ENCODE results near the gene UBE2QL1.

The UBE2QL1 gene

GRCh38 chr5:6439588-6440550 lies 8.8 kb upstream of the UBE2QL1 start:
- peaks cover 23% of the 10 kb centered on the region for H3K27me3 Mint-ChIP-seq (ENCODE audit: low read depth)
- H3K9me3 Mint-ChIP-seq: peaks cover 3% of the 10 kb centered on the region
- H3K4me3 Mint-ChIP-seq: no peak overlapping the region
- no peak overlapping the region for H3K27ac Mint-ChIP-seq
- H3K4me1 Mint-ChIP-seq (ENCODE audit: low read depth): no peaks in the 10 kb centered on the region
- DNase-seq (ENCODE audit: low spot score): no peak
- no peaks in the 10 kb centered on the region for H3K36me3 Mint-ChIP-seq (ENCODE audit: low read depth)

DNA sequence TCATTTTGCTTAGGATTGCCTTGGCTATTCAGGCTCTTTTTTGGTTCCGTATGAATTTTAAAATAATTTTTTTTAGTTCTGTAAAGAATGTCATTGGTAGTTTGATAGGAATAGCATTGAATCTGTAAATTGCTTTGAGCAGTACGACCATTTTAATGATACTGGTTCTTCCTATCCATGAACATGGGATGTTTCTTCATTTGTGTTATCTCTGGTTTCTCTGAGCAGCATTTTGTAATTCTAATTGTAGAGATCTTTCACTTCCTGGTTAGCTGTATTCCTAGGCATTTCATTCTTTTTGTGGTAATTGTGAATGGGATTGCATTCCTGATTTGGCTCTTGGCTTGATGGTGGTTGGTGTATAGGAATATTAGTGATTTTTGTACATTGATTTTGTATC lies 6.3 kb upstream of the UBE2QL1 start:
- Mint-ChIP-seq H3K4me3 (no peak overlapping the region), H3K36me3 (ENCODE audit: low read depth) (no peaks in the 10 kb centered on the region), H3K27ac (no peak overlapping the region), H3K27me3 (ENCODE audit: low read depth) (peaks cover 20% of the 10 kb centered on the region), H3K9me3 (peaks cover 3% of the 10 kb centered on the region), H3K4me1 (ENCODE audit: low read depth) (no peaks in the 10 kb centered on the region)
- DNase-seq (ENCODE audit: low spot score): no peak

- no peak for DNase-seq (ENCODE audit: low spot score)
- no peaks in the 10 kb centered on the region for H3K4me1 Mint-ChIP-seq (ENCODE audit: low read depth)
- H3K27me3 Mint-ChIP-seq (ENCODE audit: low read depth): peaks cover 18% of the 10 kb centered on the region
- H3K27ac Mint-ChIP-seq: no peak overlapping the region
- H3K36me3 Mint-ChIP-seq (ENCODE audit: low read depth): no peaks in the 10 kb centered on the region
- no peak overlapping the region for H3K4me3 Mint-ChIP-seq
- H3K9me3 Mint-ChIP-seq: peaks cover 3% of the 10 kb centered on the region
Measured at GRCh38 chr5:6443326-6443725, 5.3 kb upstream of the UBE2QL1 start.

DNA sequence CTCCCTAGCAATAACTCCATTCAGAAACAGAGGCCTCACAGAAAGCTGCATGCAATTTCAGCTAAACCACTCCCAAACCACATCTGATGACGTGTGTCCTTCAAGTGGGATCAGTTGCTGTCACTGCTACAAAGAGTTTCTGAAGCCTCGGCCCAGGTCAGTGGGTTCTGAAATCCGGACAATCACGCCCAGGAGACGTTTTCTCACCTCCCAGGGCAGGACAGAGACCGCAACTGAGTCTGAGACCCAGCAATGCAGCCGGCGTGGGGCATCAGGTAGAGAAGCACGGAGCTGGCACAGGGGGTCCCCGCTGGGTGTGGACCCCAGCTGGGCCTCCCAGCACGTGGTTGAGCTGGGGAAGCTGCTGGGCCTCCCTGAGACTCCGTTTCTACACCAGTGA lies 2.6 kb upstream of the UBE2QL1 start:
- Mint-ChIP-seq H3K4me3 (no peak overlapping the region), H3K27me3 (ENCODE audit: low read depth) (peaks cover 37% of the 10 kb centered on the region), H3K36me3 (ENCODE audit: low read depth) (peaks cover 1% of the 10 kb centered on the region), H3K9me3 (peaks cover 3% of the 10 kb centered on the region), H3K4me1 (ENCODE audit: low read depth) (peaks cover 7% of the 10 kb centered on the region), H3K27ac (no peak overlapping the region)
- no peak for DNase-seq (ENCODE audit: low spot score)

DNA sequence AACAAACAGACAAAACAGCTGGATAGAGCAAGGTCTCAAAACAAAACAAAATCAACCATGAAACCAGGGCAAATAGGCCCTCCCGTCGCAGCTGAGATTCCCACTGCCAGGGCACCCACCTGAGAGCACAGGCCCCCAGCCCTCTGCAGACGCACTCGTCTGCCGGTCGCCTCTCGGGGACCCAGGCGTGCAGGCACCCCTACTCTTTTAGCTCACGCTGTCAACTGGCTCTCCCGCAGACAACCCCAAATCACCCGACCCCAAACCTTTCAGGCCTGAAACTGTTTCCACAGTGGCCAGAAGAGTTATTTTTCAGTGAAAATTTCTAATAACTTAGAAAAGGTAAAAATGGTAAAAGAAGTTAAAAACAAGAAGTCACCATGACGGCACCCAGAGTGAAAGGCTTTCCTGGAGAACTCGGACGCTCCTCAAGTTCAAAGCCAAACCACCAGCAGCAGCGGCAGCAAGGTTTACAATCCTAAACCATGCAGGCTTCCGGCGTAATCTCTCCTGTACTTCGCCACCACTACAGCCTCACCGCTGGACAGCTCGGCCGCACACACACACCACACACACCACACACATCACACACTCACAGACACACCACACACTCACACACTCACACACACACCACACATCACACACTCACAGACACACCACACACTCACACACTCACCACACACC lies 1.9 kb upstream of the UBE2QL1 start:
- Mint-ChIP-seq H3K9me3 (no peaks in the 10 kb centered on the region), H3K4me3 (no peak overlapping the region), H3K27ac (no peak overlapping the region), H3K36me3 (ENCODE audit: low read depth) (peaks cover 1% of the 10 kb centered on the region), H3K27me3 (ENCODE audit: low read depth) (peaks cover 42% of the 10 kb centered on the region), H3K4me1 (ENCODE audit: low read depth) (peaks cover 7% of the 10 kb centered on the region)
- DNase-seq (ENCODE audit: low spot score): no peak

DNA sequence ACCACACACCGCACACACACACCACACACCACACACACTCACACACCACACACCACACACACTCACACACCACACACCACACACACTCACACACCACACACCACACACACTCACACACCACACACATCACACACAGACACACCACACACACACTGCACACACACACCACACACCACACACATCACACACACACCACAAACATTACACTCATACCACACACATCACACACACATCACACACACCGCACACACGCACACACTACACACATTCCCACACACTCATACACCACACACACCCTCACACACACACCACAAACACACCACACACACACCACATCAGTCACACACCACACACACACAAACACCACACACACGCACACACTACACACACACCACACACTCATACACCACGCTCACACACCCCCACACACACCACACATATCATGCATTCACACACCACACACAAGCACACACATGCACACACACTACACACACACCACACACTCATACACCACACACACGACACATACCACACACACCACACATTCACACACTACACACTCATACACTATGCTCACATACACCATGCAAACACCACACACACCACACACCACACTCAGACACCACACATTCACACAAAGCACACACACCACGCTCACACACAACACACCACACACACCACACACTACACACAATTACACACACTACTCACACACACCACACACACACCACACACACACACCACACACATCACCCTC lies 1.1 kb upstream of the UBE2QL1 start:
- H3K27me3 Mint-ChIP-seq (ENCODE audit: low read depth): peaks cover 46% of the 10 kb centered on the region
- peaks cover 1% of the 10 kb centered on the region for H3K36me3 Mint-ChIP-seq (ENCODE audit: low read depth)
- no peak overlapping the region for H3K27ac Mint-ChIP-seq
- H3K4me1 Mint-ChIP-seq (ENCODE audit: low read depth): peaks cover 7% of the 10 kb centered on the region
- DNase-seq (ENCODE audit: low spot score): no peak
- H3K4me3 Mint-ChIP-seq: no peak overlapping the region
- no peaks in the 10 kb centered on the region for H3K9me3 Mint-ChIP-seq

- no peak for DNase-seq (ENCODE audit: low spot score)
- Mint-ChIP-seq H3K36me3 (ENCODE audit: low read depth) (peaks cover 1% of the 10 kb centered on the region), H3K4me1 (ENCODE audit: low read depth) (peaks cover 7% of the 10 kb centered on the region), H3K27me3 (ENCODE audit: low read depth) (peaks cover 49% of the 10 kb centered on the region), H3K9me3 (no peaks in the 10 kb centered on the region), H3K27ac (no peak overlapping the region), H3K4me3 (no peak overlapping the region)
Measured at GRCh38 chr5:6448141-6448491, 543 bp upstream of the UBE2QL1 start.

DNA sequence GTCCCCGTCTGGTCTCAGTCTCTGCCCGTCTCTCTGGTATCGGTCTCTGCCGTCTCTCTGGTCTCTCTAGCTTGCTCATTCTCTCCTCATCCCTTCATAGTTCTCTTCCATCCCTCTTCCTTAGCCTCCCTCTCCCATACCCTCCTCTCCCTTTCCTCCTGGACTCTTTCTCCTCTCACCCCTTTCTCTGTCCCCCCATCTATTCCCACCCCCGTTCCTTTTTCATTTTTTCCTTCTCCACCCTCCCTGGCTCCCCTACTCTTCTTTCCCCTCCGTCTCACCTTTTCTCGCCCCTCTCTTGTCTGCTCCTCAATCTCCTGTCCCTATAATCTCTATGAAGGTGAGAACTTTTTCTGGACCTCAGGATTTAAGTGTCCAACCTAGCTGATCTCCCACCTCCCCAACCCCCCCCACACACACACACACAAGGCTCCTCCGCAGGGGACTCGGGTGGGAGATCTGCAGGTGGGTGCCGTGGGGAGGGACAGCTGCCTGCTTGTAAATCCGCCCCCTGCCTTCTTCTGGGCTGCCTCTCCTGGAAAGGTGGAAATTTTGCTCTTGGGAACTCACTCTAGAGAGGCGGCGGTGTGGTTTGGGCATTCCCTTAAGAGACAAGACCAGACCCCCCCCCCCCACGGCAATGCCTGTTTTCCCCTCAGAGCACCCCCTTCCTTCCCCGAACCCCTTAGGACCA lies 953 bp downstream of the UBE2QL1 start:
- Mint-ChIP-seq H3K36me3 (ENCODE audit: low read depth) (peaks cover 1% of the 10 kb centered on the region), H3K4me1 (ENCODE audit: low read depth) (peaks cover 7% of the 10 kb centered on the region), H3K9me3 (no peaks in the 10 kb centered on the region), H3K27me3 (ENCODE audit: low read depth) (peaks cover 54% of the 10 kb centered on the region), H3K4me3 (peak overlapping the region; percentile 71), H3K27ac (peak overlapping the region; percentile 53)
- DNase-seq (ENCODE audit: low spot score): no peak

DNA sequence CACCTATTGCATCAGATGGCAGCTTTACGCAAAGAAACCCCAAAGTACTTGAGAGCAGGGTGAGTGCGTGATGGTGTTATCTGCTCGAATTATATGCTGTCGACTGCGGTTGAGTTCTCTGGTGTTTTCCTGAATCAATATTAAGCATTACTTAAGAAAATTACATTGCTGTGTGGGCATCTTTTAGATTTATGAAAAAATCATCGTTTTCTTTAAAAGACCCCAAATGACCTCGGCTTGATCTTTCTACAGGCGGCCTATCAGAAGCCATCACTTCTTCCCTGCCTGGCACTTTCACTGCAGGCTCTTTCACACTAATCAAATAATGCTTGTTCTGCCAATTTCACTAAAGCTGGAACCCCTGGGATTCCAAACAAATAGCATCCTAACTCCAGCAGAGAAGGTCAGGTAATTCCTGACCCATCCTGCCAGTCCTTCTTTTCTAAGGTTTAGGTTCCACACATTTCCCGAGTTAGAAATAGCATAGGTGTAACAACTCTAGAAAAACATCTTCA lies 1.7 kb downstream of the UBE2QL1 start:
- peaks cover 57% of the 10 kb centered on the region for H3K27me3 Mint-ChIP-seq (ENCODE audit: low read depth)
- H3K4me1 Mint-ChIP-seq (ENCODE audit: low read depth): peaks cover 7% of the 10 kb centered on the region
- H3K27ac Mint-ChIP-seq: no peak overlapping the region
- H3K9me3 Mint-ChIP-seq: no peaks in the 10 kb centered on the region
- DNase-seq (ENCODE audit: low spot score): no peak
- peak overlapping the region; percentile 2 for H3K4me3 Mint-ChIP-seq
- peaks cover 1% of the 10 kb centered on the region for H3K36me3 Mint-ChIP-seq (ENCODE audit: low read depth)

- Mint-ChIP-seq H3K4me1 (ENCODE audit: low read depth) (peaks cover 7% of the 10 kb centered on the region), H3K27ac (no peak overlapping the region), H3K27me3 (ENCODE audit: low read depth) (peaks cover 69% of the 10 kb centered on the region), H3K4me3 (no peak overlapping the region), H3K36me3 (ENCODE audit: low read depth) (peaks cover 1% of the 10 kb centered on the region), H3K9me3 (no peaks in the 10 kb centered on the region)
- DNase-seq (ENCODE audit: low spot score): no peak
Measured at GRCh38 chr5:6452622-6453504, 4.2 kb downstream of the UBE2QL1 start.

DNA sequence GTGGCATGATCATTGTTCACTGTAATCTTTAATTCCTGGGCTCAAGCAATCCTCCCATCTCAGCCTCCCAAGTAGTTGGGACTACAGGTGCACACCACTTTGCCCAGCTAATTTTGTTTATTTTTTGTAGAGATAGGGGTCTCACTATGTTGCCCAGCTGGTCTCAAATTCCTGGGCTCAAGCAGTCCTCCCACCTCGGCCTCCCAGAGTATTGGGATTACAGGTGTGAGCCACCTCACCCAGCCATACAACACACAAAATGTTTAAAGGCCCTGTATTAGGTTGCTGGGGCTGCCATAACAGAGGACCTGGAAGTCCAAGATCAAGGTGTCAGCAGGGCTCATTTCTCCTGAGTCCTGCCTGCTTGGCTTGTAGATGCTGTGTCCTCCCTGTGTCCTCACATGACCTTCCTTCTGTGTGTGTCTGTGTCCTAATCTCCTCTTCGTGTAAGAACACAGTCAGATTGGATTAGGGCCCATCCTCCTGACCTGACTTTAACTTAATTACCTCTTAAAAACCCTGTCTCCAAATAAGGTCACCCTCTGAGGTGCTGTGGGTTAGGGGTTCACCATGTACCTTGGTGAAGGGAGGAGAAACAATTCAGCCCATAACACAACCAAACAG lies 5.4 kb downstream of the UBE2QL1 start:
- Mint-ChIP-seq H3K27ac (no peak overlapping the region), H3K36me3 (ENCODE audit: low read depth) (peaks cover 1% of the 10 kb centered on the region), H3K9me3 (no peaks in the 10 kb centered on the region), H3K27me3 (ENCODE audit: low read depth) (peaks cover 70% of the 10 kb centered on the region), H3K4me1 (ENCODE audit: low read depth) (peaks cover 6% of the 10 kb centered on the region), H3K4me3 (no peak overlapping the region)
- no peak for DNase-seq (ENCODE audit: low spot score)

GRCh38 chr5:6454628-6455053 lies 6.0 kb downstream of the UBE2QL1 start:
- H3K4me1 Mint-ChIP-seq (ENCODE audit: low read depth): peaks cover 2% of the 10 kb centered on the region
- H3K9me3 Mint-ChIP-seq: no peaks in the 10 kb centered on the region
- H3K36me3 Mint-ChIP-seq (ENCODE audit: low read depth): no peaks in the 10 kb centered on the region
- H3K27ac Mint-ChIP-seq: no peak overlapping the region
- no peak overlapping the region for H3K4me3 Mint-ChIP-seq
- peaks cover 65% of the 10 kb centered on the region for H3K27me3 Mint-ChIP-seq (ENCODE audit: low read depth)
- no peak for DNase-seq (ENCODE audit: low spot score)

Measured in T-helper 2 cell treated with Interferon-gamma antibody and Interleukin-4, amounts not matched to agents 5 μg/mL and 100 μg/mL, for 36 hours (primary cell).